A549 (cell line): ENCODE measurements around the gene KCNH8. TPM values are rescaled to one million over a fixed set of nuclear protein-coding genes. Genes with fewer than 3 reads are reported as not detected.

Source experiments
- ATAC-seq, 2 experiments: fragments of 200-7000 bp in 1 of 2; fragments of >200 bp in 1 of 2; cut with Nextera tagmentation in 1 of 2; cut with Tn5 transposase in 1 of 2; 3 replicates each; pipeline versions ENCODE4 v1.8.0 to v1.9.1; 2018 to 2020; ENCODE audit warnings: mild to moderate bottlenecking in 1 of 2, moderate library complexity in 1 of 2
- CTCF ChIA-PET: fragments of 300-600 bp; sonication (Branson Sonifier 250); formaldehyde crosslinking; extraction: SDS; loops from one replicate; lab custom pipeline; 2021; ENCODE audit warnings: antibody characterized with exemption, inconsistent platforms; lab: Yijun Ruan, JAX
- POLR2A ChIA-PET: fragments of 350-600 bp; formaldehyde crosslinking; extraction: SDS; loops from one replicate; lab custom pipeline; 2021; ENCODE audit warnings: antibody characterized with exemption, inconsistent platforms; lab: Yijun Ruan, JAX
- DNase-seq, 2 experiments: peaks; one replicate each; pipeline versions ENCODE4 v3.0.0 to v3.0.0-alpha.2; 2011 to 2016; ENCODE audit warnings: low read depth in 1 of 2, low spot score in 1 of 2
- FAIRE-seq: peaks from 2 replicates; lab custom pipeline; 2011; peaks lifted over from hg19 to GRCh38; lab: Jason Lieb, UNC
- H3K27ac ChIP-seq, 2 experiments: fragments of >200 bp; sonication (Bioruptor Twin); formaldehyde crosslinking; 3 replicates each; pipeline ENCODE4 v1.5.1; 2016 to 2017
- H3K4me1 ChIP-seq: fragments of >200 bp; sonication (Bioruptor Twin); formaldehyde crosslinking; 3 replicates; pipeline ENCODE4 v1.6.1; 2016
- H3K4me2 ChIP-seq: fragments of >200 bp; sonication (Bioruptor Twin); formaldehyde crosslinking; 3 replicates; pipeline ENCODE4 v1.6.1; 2016
- H3K4me3 ChIP-seq: fragments of >200 bp; sonication (Bioruptor Twin); formaldehyde crosslinking; 3 replicates; pipeline ENCODE4 v1.5.1; 2016
- H3K9me3 ChIP-seq: fragments of >200 bp; sonication (Bioruptor Twin); formaldehyde crosslinking; 3 replicates; pipeline ENCODE4 v1.6.1; 2016
- ATOH8 ChIP-seq: fragments of 250-450 bp; sonication (Bioruptor Pico); IDR thresholded peaks from 2 replicates; pipeline ENCODE4 v1.5.0; 2020; ENCODE audit warnings: low read depth, mild to moderate bottlenecking, moderate library complexity
- BCL3 ChIP-seq: fragments of >200 bp; sonication (Bioruptor Twin); formaldehyde crosslinking; IDR thresholded peaks from 3 replicates; pipeline ENCODE4 v1.6.1; 2016
- BHLHE40 ChIP-seq: IDR thresholded peaks from 2 replicates; pipeline ENCODE4 v1.6.1; 2012; ENCODE audit warnings: low read depth, low read length, inconsistent platforms
- CBX2 ChIP-seq: fragments of 200-600 bp; sonication (generic); IDR thresholded peaks from 2 replicates; pipeline ENCODE4 v1.6.1; 2016; ENCODE audit warnings: low read depth, mild to moderate bottlenecking, borderline replicate concordance
- CEBPB ChIP-seq, 2 experiments: fragments of >200 bp in 1 of 2; sonication (Bioruptor Twin) in 1 of 2; formaldehyde crosslinking in 1 of 2; IDR thresholded peaks; 2 replicates each; pipeline ENCODE4 v1.6.1; 2012 to 2016
- CHD4 ChIP-seq: fragments of 200-600 bp; sonication (generic); IDR thresholded peaks from 2 replicates; pipeline ENCODE4 v1.6.1; 2016; ENCODE audit warnings: antibody characterized with exemption, mild to moderate bottlenecking, borderline replicate concordance
- E2F6 ChIP-seq: IDR thresholded peaks from 2 replicates; pipeline ENCODE4 v1.6.1; 2012; ENCODE audit warnings: low read depth, borderline replicate concordance
- EP300 ChIP-seq, 2 experiments: fragments of >200 bp; sonication (Bioruptor Twin); formaldehyde crosslinking; IDR thresholded peaks; 2 replicates in 1 of 2; 3 replicates in 1 of 2; pipeline ENCODE4 v1.6.1; 2016 to 2017
- ESRRA ChIP-seq: fragments of 150-350 bp; IDR thresholded peaks from 2 replicates; pipeline ENCODE4 v1.6.1; 2014; ENCODE audit warnings: mild to moderate bottlenecking, low read length, borderline replicate concordance
- FOSB ChIP-seq: fragments of 250-450 bp; sonication (Bioruptor Pico); IDR thresholded peaks from 2 replicates; pipeline ENCODE4 v1.5.0; 2020; ENCODE audit warnings: mild to moderate bottlenecking, moderate library complexity
- GATA3 ChIP-seq: IDR thresholded peaks from 2 replicates; pipeline ENCODE4 v1.6.1; 2012; ENCODE audit warnings: borderline replicate concordance
- HES2 ChIP-seq: fragments of >200 bp; sonication (Bioruptor Twin); formaldehyde crosslinking; IDR thresholded peaks from 2 replicates; pipeline ENCODE4 v1.6.1; 2016
- HMGXB4 ChIP-seq: fragments of 250-450 bp; sonication (Bioruptor Pico); IDR thresholded peaks from 2 replicates; pipeline ENCODE4 v1.5.0; 2021; ENCODE audit warnings: mild to moderate bottlenecking, moderate library complexity, borderline replicate concordance
- HOXA7 ChIP-seq: fragments of 250-450 bp; sonication (Bioruptor Pico); IDR thresholded peaks from 2 replicates; pipeline ENCODE4 v1.5.0; 2020; ENCODE audit warnings: mild to moderate bottlenecking, moderate library complexity
- JUN ChIP-seq, 2 experiments: fragments of >200 bp; sonication (Bioruptor Twin); formaldehyde crosslinking; IDR thresholded peaks; 2 replicates in 1 of 2; 3 replicates in 1 of 2; pipeline ENCODE4 v1.6.1; 2016 to 2017
- JUNB ChIP-seq: fragments of >200 bp; sonication (Bioruptor Twin); formaldehyde crosslinking; IDR thresholded peaks from 2 replicates; pipeline ENCODE4 v1.6.1; 2016
- KDM1A ChIP-seq: fragments of 200-600 bp; sonication (generic); IDR thresholded peaks from 2 replicates; pipeline ENCODE4 v1.6.1; 2016; ENCODE audit warnings: low read depth, mild to moderate bottlenecking
- KDM5A ChIP-seq: fragments of 200-600 bp; sonication (generic); IDR thresholded peaks from 2 replicates; pipeline ENCODE4 v1.6.1; 2016; ENCODE audit warnings: antibody characterized with exemption, mild to moderate bottlenecking
- MAX ChIP-seq: IDR thresholded peaks from 2 replicates; pipeline ENCODE4 v1.6.1; 2012
- MYC ChIP-seq: IDR thresholded peaks from 2 replicates; pipeline ENCODE4 v1.6.1; 2012; ENCODE audit warnings: mild to moderate bottlenecking, inconsistent platforms, low read length, improper control_type of control experiment, borderline replicate concordance
- NFE2L2 ChIP-seq: fragments of 150-350 bp; conservative IDR thresholded peaks from 2 replicates; pipeline ENCODE4 v1.6.1; 2014; ENCODE audit warnings: low read length
- POLR2AphosphoS2 ChIP-seq: conservative IDR thresholded peaks from 2 replicates; pipeline ENCODE4 v1.6.1; 2012; ENCODE audit warnings: low read length, improper control_type of control experiment, inconsistent platforms
- RAD21 ChIP-seq, 2 experiments: fragments of >200 bp in 1 of 2; sonication (Bioruptor Twin) in 1 of 2; formaldehyde crosslinking in 1 of 2; IDR thresholded peaks in 1 of 2; conservative IDR thresholded peaks in 1 of 2; 2 replicates in 1 of 2; 3 replicates in 1 of 2; pipeline ENCODE4 v1.6.1; 2012 to 2018; ENCODE audit warnings: inconsistent platforms in 1 of 2
- REST ChIP-seq: fragments of 200-600 bp; sonication (generic); IDR thresholded peaks from 2 replicates; pipeline ENCODE4 v1.6.1; 2016; ENCODE audit warnings: antibody characterized with exemption, mild to moderate bottlenecking, moderate library complexity
- TP53 ChIP-seq: fragments of 250-450 bp; sonication (Bioruptor Pico); IDR thresholded peaks from 2 replicates; pipeline ENCODE4 v1.5.0; 2021; ENCODE audit warnings: mild to moderate bottlenecking, moderate library complexity
- ZC3H11A ChIP-seq: fragments of 450-650 bp; IDR thresholded peaks from 2 replicates; pipeline ENCODE4 v1.6.1; 2014; ENCODE audit warnings: antibody characterized with exemption, mild to moderate bottlenecking
- ZFP36 ChIP-seq: fragments of 450-650 bp; IDR thresholded peaks from 2 replicates; pipeline ENCODE4 v1.6.1; 2014; ENCODE audit warnings: borderline replicate concordance; ENCODE audit not compliant: partially characterized antibody
- ZNF302 ChIP-seq: fragments of 250-450 bp; sonication (Bioruptor Pico); IDR thresholded peaks from 2 replicates; pipeline ENCODE4 v1.9.0; 2021; ENCODE audit warnings: inconsistent platforms, mild to moderate bottlenecking, moderate library complexity
- WGBS: methylation state at CpG from one replicate; pipeline ENCODE4 v1.1.6; 2017; ENCODE audit errors: missing lambda C conversion rate; 5-methylcytosine and 5-hydroxymethylcytosine counted together
- polyA plus RNA-seq, 4 experiments: library from polyadenylated mRNA; depleted of rRNA in 3 of 4; stranded (reverse); fragments of >200 nt; fragmentation: RNase III in 1 of 4; extraction: RNeasy Plus Mini Kit Qiagen cat#74134 plus additional on column Dnase treatment in 1 of 4; gene quantifications; 2 replicates in 3 of 4; 3 replicates in 1 of 4; pipeline ENCODE4 v1.2.3, GENCODE V29; 2011 to 2017

KCNH8 gene
- polyA plus RNA-seq, 2 of the 4 experiments (the other 2 are of a cell fraction): 0.03 TPM; not detected in 1

- TF ChIP-seq HES2: no peak
- no peak for TF ChIP-seq JUN (IDR thresholded peaks at IDR 0.05)
- TF ChIP-seq TP53: no peak
- TF ChIP-seq HMGXB4 (CRISPR knock-in tag): no peak
- TF ChIP-seq MYC: no peak
- no peak for TF ChIP-seq BCL3
- no peak for TF ChIP-seq ZNF302 (CRISPR knock-in tag)
- no peak for TF ChIP-seq GATA3
These were observed 185.8 kb downstream of the KCNH8 start (continued) for GRCh38 chr3:19334120-19334519.

GRCh38 chr3:19338769-19339168 is 190.5 kb downstream of the KCNH8 start:
- Histone ChIP-seq H3K9me3 (no peaks in the 10 kb centered on the region), H3K4me3 (no peak overlapping the region), H3K4me1 (no peaks in the 10 kb centered on the region), H3K27ac (no peak overlapping the region), H3K4me2 (no peak overlapping the region)
- no peak for TF ChIP-seq KDM5A
- TF ChIP-seq ZC3H11A: no peak
- no peak for TF ChIP-seq MAX
- TF ChIP-seq FOSB (CRISPR knock-in tag): no peak
- no peak for TF ChIP-seq CBX2
- no peak for TF ChIP-seq E2F6
- TF ChIP-seq CEBPB (IDR thresholded peaks at IDR 0.05): no peak
- no peak for TF ChIP-seq BHLHE40
- TF ChIP-seq POLR2AphosphoS2: no peak
- no peak for TF ChIP-seq ZNF302 (CRISPR knock-in tag)
- TF ChIP-seq ZFP36: no peak
- TF ChIP-seq KDM1A: no peak
- TF ChIP-seq JUNB: no peak
- TF ChIP-seq RAD21 (conservative IDR thresholded peaks at IDR 0.05 in 1 of 2, IDR thresholded peaks at IDR 0.05 in 1 of 2): no peak
- no peak for TF ChIP-seq ESRRA
- CTCF ChIA-PET: interaction anchor here (1.1 kb wide), 1 partner anchor 10 kb away, joined by 3 read pairs; no protein-coding TSS in a partner anchor
- WGBS: 16% methylated on average over 1 of the region's 1 CpG
- no peak for DNase-seq
- ATAC-seq: no peak
- no peak for FAIRE-seq
- POLR2A ChIA-PET: no interaction called here

- no peak for ATAC-seq
- no peak for FAIRE-seq
- TF ChIP-seq ZC3H11A: no peak
- TF ChIP-seq REST: no peak
- TF ChIP-seq ZNF302 (CRISPR knock-in tag): no peak
- no peak for TF ChIP-seq EP300 (IDR thresholded peaks at IDR 0.05)
- no peak for TF ChIP-seq JUN (IDR thresholded peaks at IDR 0.05)
- no peak for TF ChIP-seq ATOH8
- TF ChIP-seq CHD4: no peak
- TF ChIP-seq HOXA7 (CRISPR knock-in tag): no peak
- no peak for TF ChIP-seq NFE2L2
These were observed 194.1 kb downstream of the KCNH8 start for GRCh38 chr3:19342389-19342788.

More at GRCh38 chr3:19342389-19342788, 194.1 kb downstream of the KCNH8 start:
- no peak overlapping the region for H3K4me2 ChIP-seq
- no peaks in the 10 kb centered on the region for H3K4me1 ChIP-seq
- 0% methylated on average over 5 of the region's 5 CpGs for WGBS
- no peak for DNase-seq
- H3K27ac ChIP-seq: no peak overlapping the region
- CTCF ChIA-PET: no interaction called here
- H3K9me3 ChIP-seq: no peaks in the 10 kb centered on the region
- no peak overlapping the region for H3K4me3 ChIP-seq
- POLR2A ChIA-PET: no interaction called here
